Loucy (cell line): ENCODE data around the gene USP7.

Experiments used
- CTCF ChIP-seq: fragments of 200-600 bp; sonication (generic); conservative IDR thresholded peaks from 2 replicates; pipeline ENCODE4 v1.5.1; 2014; ENCODE audit warnings: mild to moderate bottlenecking, antibody characterized with exemption, low read length
- EZH2phosphoT487 ChIP-seq: fragments of 200-600 bp; IDR thresholded peaks from 2 replicates; pipeline ENCODE4 v1.6.1; 2018; ENCODE audit warnings: antibody characterized with exemption, mild to moderate bottlenecking, moderate library complexity, borderline replicate concordance

DNA sequence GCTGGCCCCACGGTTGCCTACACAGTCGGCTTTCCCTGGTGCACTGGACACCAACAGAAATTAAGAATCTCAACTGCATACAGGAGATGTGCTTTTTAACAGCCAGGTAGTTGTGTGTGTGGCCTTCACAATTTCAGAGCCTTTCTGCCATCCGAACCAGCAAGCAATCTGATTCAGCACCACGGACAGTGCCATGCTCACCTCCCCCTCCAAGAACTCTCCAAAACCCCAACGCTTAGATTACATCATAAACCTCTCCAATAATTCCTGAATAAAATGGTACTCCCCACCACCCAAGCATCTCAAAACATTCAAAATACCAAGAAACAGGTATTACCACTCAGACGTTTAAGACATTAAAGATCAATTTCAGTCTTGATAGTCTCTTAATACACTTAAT, 31.8 kb downstream of the USP7 start:
- TF ChIP-seq CTCF (no peak), EZH2phosphoT487 (no peak)
